Psoas muscle (tissue), 8 donors: ENCODE data around the gene ACSL3. TPM values are rescaled to one million over a fixed set of nuclear protein-coding genes. Genes with fewer than 3 reads are reported as not detected.
"Not testable (repeated sequence)": the region's sequence is repeated elsewhere in the genome, so short reads cannot be mapped to it uniquely, and the experiment has no call there.

Experiments
- ATAC-seq, 4 donors: fragments of 200-7000 bp; cut with Tn5 transposase; one replicate each; pipeline ENCODE4 v1.9.1; 2020; ENCODE audit warnings: moderate library complexity in 3 of 4, mild to moderate bottlenecking in 2 of 4
- DNase-seq, 2 donors: peaks; one replicate each; pipeline ENCODE4 v3.0.0-alpha.2; 2020
- H3K27ac ChIP-seq: fragments of 200-600 bp; one replicate; pipeline ENCODE4 v1.8.0; 2022
- H3K27me3 ChIP-seq, 3 donors: fragments of 200-600 bp in 1 of 3; one replicate each; pipeline versions ENCODE4 v1.6.1 to v1.8.0; 2013 to 2022; ENCODE audit warnings: low read length in 2 of 3, mild to moderate bottlenecking in 2 of 3, moderate library complexity in 1 of 3; ENCODE audit not compliant: insufficient read depth in 3 of 3
- H3K36me3 ChIP-seq, 2 donors: fragments of 200-600 bp in 1 of 2; one replicate each; pipeline versions ENCODE4 v1.6.1 to v1.8.0; 2013 to 2022; ENCODE audit warnings: low read depth in 1 of 2, mild to moderate bottlenecking in 1 of 2, moderate library complexity in 1 of 2; ENCODE audit not compliant: insufficient read depth in 1 of 2
- H3K4me1 ChIP-seq: fragments of 200-600 bp; one replicate; pipeline ENCODE4 v1.8.0; 2022
- H3K4me3 ChIP-seq: fragments of 200-600 bp; one replicate; pipeline ENCODE4 v1.8.0; 2022; ENCODE audit warnings: mild to moderate bottlenecking
- H3K9me3 ChIP-seq: fragments of 200-600 bp; one replicate; pipeline ENCODE4 v1.8.0; 2022
- WGBS, 3 donors: extraction: QIAGEN DNeasy Blood & Tissue Kit; methylation state at CpG; one replicate each; pipeline versions ENCODE4 v1.1.6 to v1.1.7; 2013; 5-methylcytosine and 5-hydroxymethylcytosine counted together
- intact Hi-C, 2 donors: fragments of 100-400 bp; cut with DNase I; formaldehyde crosslinking; loops; one replicate each; pipeline versions ENCODE4 v1.11.0 to v1.14.2; 2022
- polyA plus RNA-seq, 3 donors: library from polyadenylated mRNA; stranded (reverse); fragments of 200-250 nt; gene quantifications; one replicate each; pipeline ENCODE4 v1.2.3, GENCODE V29; 2013
- total RNA-seq, 4 donors: library from RNA; stranded (reverse); fragmentation: NEBNext Ultra II Directional in 2 of 4; extraction: Animal tissue kit (Norgen Biotek cat#: 25700) in 2 of 4; gene quantifications; one replicate each; pipeline versions ENCODE4 v1.2.1 to v1.2.4, GENCODE V29; 2021 to 2023
- TF ChIP-seq, protein P1 (sequence below): fragments of 200-600 bp; IDR thresholded peaks from one replicate; pipeline ENCODE4 v1.8.0; 2022; ENCODE audit warnings: antibody characterized with exemption
- donor health status: healthy with polysubstance abuse.
- donor health status: DM: no; HTN: no; CAD: no; lungs with moderate emphysema.
- donor health status: Bipolar disorder and iron deficiency.
- donor health status: healthy.
- donor health status: DM: yes; HTN: yes; CAD: no.
- donor health status: DM: no; HTN: no; CAD: no.
- donor health status: DM: no; HTN: no; CAD: no.
- donor health status: DM: yes; HTN: yes; CAD: no.

ACSL3 gene
- total and polyA plus RNA-seq, 7 donors, result 13.5 to 136 (median 27.5) TPM

DNA sequence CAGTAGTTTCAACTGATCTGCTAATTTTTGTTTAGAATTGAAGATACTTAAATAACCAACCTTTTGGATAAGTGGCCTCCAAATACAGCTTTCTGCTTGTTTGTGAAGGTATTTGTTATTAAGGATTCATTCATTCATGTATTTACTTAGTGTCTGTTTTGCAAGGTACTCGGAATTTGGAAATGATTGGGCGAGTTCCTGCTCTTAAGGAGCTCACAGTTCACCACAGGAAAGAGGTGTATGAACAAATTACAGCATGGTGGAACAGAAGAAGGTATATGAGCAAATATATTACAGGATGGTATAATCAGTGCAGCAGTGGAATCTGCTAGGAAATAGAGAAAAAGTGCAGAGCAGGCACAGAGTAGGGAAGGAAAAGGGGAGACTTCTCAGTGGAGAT lies 4.5 kb downstream of the ACSL3 start:
- no peak for DNase-seq
- no peaks in the 10 kb centered on the region for H3K36me3 ChIP-seq
- TF ChIP-seq, protein P1, sequence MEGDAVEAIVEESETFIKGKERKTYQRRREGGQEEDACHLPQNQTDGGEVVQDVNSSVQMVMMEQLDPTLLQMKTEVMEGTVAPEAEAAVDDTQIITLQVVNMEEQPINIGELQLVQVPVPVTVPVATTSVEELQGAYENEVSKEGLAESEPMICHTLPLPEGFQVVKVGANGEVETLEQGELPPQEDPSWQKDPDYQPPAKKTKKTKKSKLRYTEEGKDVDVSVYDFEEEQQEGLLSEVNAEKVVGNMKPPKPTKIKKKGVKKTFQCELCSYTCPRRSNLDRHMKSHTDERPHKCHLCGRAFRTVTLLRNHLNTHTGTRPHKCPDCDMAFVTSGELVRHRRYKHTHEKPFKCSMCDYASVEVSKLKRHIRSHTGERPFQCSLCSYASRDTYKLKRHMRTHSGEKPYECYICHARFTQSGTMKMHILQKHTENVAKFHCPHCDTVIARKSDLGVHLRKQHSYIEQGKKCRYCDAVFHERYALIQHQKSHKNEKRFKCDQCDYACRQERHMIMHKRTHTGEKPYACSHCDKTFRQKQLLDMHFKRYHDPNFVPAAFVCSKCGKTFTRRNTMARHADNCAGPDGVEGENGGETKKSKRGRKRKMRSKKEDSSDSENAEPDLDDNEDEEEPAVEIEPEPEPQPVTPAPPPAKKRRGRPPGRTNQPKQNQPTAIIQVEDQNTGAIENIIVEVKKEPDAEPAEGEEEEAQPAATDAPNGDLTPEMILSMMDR, result no peak
- H3K27ac ChIP-seq, result peak overlapping the region; percentile 41
- no peaks in the 10 kb centered on the region for H3K27me3 ChIP-seq
- ATAC-seq, result no peak
- peak overlapping the region; percentile 8 for H3K4me3 ChIP-seq
- intact Hi-C loops, result no loop called here
- H3K9me3 ChIP-seq, result no peaks in the 10 kb centered on the region
- 57 to 82% (median 75%) methylated on average over 2 of the region's 2 CpGs for WGBS, 3 donors
- H3K4me1 ChIP-seq, result peaks cover 76% of the 10 kb centered on the region

DNA sequence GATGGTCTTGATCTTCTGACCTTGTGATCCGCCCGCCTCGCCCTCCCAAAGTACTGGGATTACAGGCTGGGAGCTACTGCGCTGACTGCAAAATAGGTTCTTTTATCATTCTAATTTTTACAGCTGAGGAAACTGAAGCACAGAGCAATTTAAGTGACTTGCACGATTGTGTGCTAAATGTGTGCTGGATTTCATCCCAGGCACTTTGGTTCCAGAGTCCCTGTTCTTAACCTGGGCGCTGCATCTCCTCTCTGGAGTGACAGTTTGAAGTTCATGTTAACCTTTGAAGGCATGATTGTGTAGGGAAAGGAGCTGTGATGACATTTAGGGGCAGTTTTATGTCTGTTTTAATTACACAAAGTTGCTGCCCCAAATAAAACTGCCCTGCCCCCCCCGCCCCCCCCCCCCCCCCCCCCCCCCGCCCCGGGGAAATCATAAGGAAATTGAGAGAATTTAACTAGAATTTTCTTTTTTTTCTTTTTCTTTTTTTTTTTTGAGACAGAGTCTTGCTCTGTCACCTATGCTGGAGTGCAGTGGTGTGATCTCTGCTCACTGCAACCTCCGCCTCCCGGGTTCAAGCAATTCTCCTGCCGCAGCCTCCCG lies 5.6 kb downstream of the ACSL3 start:
- TF ChIP-seq, protein P1, result no peak
- intact Hi-C loops, result no loop called here
- DNase-seq, result no peak
- Histone ChIP-seq H3K27ac (peak overlapping the region; percentile 41), H3K4me3 (no peak overlapping the region), H3K4me1 (peaks cover 76% of the 10 kb centered on the region), H3K27me3 (no peaks in the 10 kb centered on the region), H3K9me3 (no peaks in the 10 kb centered on the region), H3K36me3 (no peaks in the 10 kb centered on the region)
- WGBS, 3 donors, result 62 to 85% (median 68%) methylated on average over 7 to 13 of the region's 13 CpGs
- ATAC-seq, result no peak

GRCh38 chr2:222868560-222869251 lies 7.9 kb downstream of the ACSL3 start:
- H3K27me3 ChIP-seq, H3K4me3 ChIP-seq, H3K9me3 ChIP-seq, H3K36me3 ChIP-seq, intact Hi-C loops: not testable (repeated sequence)
- 56 to 71% (median 57%) methylated on average over 8 of the region's 8 CpGs for WGBS, 3 donors
- DNase-seq (peak in 1 of 2 donors; percentile 29), ATAC-seq (peak in 3 of 4 donors; percentile 41 to 67 (median 57))
- H3K27ac ChIP-seq, result peak overlapping the region; percentile 59
- H3K4me1 ChIP-seq, result peaks cover 70% of the 10 kb centered on the region

GRCh38 chr2:222869252-222869560 lies 8.4 kb downstream of the ACSL3 start:
- TF ChIP-seq, protein P1, result no peak
- peak overlapping the region; percentile 59 for H3K27ac ChIP-seq
- intact Hi-C loops, result no loop called here
- ATAC-seq, result no peak
- H3K27me3 ChIP-seq, result no peaks in the 10 kb centered on the region
- no peaks in the 10 kb centered on the region for H3K9me3 ChIP-seq
- DNase-seq, result no peak
- H3K4me1 ChIP-seq, result peaks cover 65% of the 10 kb centered on the region
- H3K36me3 ChIP-seq, result no peaks in the 10 kb centered on the region
- H3K4me3 ChIP-seq, result no peak overlapping the region

- H3K4me1 ChIP-seq, result peaks cover 56% of the 10 kb centered on the region
- 91 to 99% (median 95%) methylated on average over 5 of the region's 5 CpGs for WGBS, 3 donors
Observed at GRCh38 chr2:222871291-222871690, 10.5 kb downstream of the ACSL3 start.

More at GRCh38 chr2:222871291-222871690, 10.5 kb downstream of the ACSL3 start:
- H3K4me3 ChIP-seq, result no peak overlapping the region
- H3K27ac ChIP-seq, result no peak overlapping the region
- TF ChIP-seq, protein P1, result no peak
- intact Hi-C loops, result no loop called here
- ATAC-seq (no peak), DNase-seq (no peak)
- no peaks in the 10 kb centered on the region for H3K27me3 ChIP-seq
- no peaks in the 10 kb centered on the region for H3K36me3 ChIP-seq
- H3K9me3 ChIP-seq, result no peaks in the 10 kb centered on the region
